Body of pancreas (tissue), 4 donors: ENCODE data around the gene DUSP28.

ENCODE experiments used
- POLR2A ChIP-seq, 3 donors: fragments of 450-650 bp; IDR thresholded peaks; one replicate each; pipeline ENCODE4 v1.6.1; 2016; ENCODE audit warnings: antibody characterized with exemption in 3 of 3, mild to moderate bottlenecking in 2 of 3
- TF ChIP-seq, protein P1 (sequence below), 7 experiments: fragments of 450-650 bp in 4 of 7; fragments of 200-600 bp in 3 of 7; sonication (generic) in 3 of 7; IDR thresholded peaks; one replicate each; pipeline ENCODE4 v1.5.1; 2016 to 2019; ENCODE audit warnings: antibody characterized with exemption in 7 of 7

DNA sequence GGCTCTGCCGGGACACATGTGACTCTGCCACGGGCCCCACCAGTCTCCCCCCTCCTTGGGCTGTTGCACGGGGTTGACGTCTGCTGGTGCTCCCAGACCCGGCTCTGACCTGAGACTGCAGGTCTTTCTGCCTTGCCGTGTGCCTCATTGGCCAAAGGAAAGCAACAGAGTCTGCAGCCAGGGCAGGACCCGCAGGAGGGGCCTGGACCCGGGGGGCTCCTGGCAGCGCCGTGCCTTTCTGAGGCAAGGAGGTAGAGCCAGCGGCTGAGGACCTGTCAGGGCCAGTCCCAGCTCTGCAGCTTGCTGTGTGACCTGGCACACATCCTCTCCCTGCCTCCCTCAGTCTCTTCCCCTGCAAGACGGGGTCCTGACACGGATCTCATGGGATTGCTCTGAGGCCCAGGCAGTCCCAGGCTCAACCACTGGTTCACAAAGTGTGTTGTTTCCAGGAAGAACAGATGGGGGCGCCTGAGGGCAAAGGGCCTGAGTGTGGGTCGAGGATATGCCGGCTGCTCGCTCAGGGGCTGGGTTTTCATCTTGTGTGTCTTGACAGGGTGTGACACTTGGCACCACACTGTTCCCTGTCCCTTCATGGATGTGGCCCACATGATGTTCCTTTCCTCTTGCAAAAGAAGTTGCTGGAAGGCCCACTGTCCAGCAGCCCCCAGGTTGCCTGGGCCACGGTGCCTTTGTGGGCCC is 35.4 kb downstream of the DUSP28 start:
- TF ChIP-seq, protein P1, sequence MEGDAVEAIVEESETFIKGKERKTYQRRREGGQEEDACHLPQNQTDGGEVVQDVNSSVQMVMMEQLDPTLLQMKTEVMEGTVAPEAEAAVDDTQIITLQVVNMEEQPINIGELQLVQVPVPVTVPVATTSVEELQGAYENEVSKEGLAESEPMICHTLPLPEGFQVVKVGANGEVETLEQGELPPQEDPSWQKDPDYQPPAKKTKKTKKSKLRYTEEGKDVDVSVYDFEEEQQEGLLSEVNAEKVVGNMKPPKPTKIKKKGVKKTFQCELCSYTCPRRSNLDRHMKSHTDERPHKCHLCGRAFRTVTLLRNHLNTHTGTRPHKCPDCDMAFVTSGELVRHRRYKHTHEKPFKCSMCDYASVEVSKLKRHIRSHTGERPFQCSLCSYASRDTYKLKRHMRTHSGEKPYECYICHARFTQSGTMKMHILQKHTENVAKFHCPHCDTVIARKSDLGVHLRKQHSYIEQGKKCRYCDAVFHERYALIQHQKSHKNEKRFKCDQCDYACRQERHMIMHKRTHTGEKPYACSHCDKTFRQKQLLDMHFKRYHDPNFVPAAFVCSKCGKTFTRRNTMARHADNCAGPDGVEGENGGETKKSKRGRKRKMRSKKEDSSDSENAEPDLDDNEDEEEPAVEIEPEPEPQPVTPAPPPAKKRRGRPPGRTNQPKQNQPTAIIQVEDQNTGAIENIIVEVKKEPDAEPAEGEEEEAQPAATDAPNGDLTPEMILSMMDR (IDR thresholded peaks at IDR 0.05): peak in 1 of 7 experiments; percentile 15
- TF ChIP-seq POLR2A (IDR thresholded peaks at IDR 0.05): no peak
